Activated CD8-positive, alpha-beta memory T cell treated with anti-CD3 and anti-CD28 coated beads for 36 hours (primary cell): ENCODE results near the gene FAM110A. TPM values are rescaled to one million over a fixed set of nuclear protein-coding genes. Genes with fewer than 3 reads are reported as not detected.
"Not testable (repeated sequence)": the region's sequence is repeated elsewhere in the genome, so short reads cannot be mapped to it uniquely, and the experiment has no call there.

Experiments
- CTCF ChIA-PET: fragments of 350-600 bp; sonication (Branson Sonifier 250); formaldehyde crosslinking; loops from one replicate; lab custom pipeline; 2021; ENCODE audit warnings: antibody characterized with exemption; lab: Charles Lee
- POLR2A ChIA-PET: fragments of 350-600 bp; sonication (Branson Sonifier 250); formaldehyde crosslinking; loops from one replicate; lab custom pipeline; 2021; ENCODE audit warnings: antibody characterized with exemption; lab: Charles Lee
- total RNA-seq, 2 experiments: library from RNA; stranded (reverse); gene quantifications; one replicate each; pipeline ENCODE4 v1.2.3, GENCODE V29; 2021

Gene FAM110A
- 10 to 100 TPM; 13.2 to 14.1 TPM for total RNA-seq

- ChIA-PET POLR2A (interaction anchor here (0.7 to 2.1 kb wide), 4 partner anchors 11 to 291 kb away, joined by 3 to 9 read pairs (median 4); no protein-coding TSS in a partner anchor), CTCF (interaction anchor here (0.7 to 2.4 kb wide), 6 partner anchors 8 to 124 kb away, joined by 3 to 15 read pairs (median 6); no protein-coding TSS in a partner anchor)
Measured at GRCh38 chr20:833450-834150, at the start of gene FAM110A. FAM110A (plus strand) TSS chr20:833715; CDS start chr20:844805, 11,090 bp downstream.

DNA sequence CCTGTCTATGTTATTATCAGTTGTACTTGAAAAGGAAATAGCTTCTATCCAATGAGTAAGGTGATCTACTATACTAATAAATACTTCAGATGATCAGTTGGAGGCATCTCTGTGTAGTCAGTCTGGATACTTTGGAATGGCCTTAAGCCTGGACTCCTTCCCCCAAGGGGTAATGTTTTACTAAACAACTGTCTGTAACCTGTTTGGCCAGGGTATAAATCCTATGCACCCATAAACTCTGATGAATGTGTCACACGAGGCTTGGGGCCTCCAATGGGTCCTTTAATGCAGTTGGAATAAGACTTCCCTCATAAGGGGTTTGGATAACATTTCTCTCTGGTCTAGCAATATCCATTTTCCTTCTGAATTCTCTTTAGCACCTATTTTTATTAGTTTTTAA is 45.7 kb upstream of the FAM110A start:
- ChIA-PET POLR2A (no interaction called here), CTCF (no interaction called here)

DNA sequence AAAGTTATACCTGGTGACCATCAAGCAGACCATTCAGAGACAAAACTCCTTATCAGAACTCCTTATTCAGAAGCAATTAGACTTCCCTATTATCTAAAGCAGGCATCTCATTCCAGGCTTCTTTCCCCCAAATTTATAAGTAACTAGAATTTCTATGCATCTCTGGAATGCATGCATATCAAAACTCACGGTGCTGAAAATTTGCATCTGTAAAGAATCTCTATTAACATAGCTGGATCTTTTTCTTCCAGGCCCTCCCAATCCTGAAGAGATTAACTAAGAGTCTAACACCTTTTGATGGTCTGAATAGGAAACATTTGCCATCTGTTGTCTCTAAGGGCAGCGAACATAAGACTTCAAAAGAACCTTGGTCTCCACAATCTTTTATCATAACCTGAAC is 42.5 kb upstream of the FAM110A start:
- ChIA-PET POLR2A (no interaction called here), CTCF (no interaction called here)

DNA sequence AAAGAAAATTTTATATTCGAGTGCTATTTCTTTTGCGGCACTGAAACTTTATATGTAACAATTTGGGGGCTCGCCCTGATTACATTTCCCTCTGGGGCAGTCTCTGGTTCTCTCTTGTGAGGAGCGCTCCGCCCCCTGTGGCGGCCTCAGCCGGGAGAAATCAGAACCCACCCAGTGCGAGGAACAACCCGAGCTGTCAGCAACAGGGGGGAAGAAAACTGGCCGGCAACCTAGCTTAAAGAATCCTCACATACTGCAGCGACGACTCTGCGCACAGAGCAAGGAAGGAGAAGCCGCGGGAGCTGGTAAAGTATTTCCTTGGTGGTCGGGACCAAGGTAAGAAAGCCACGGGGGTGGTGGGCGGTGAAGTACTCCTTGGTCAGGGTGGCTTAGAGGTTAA is 41.3 kb upstream of the FAM110A start:
- ChIA-PET POLR2A (no interaction called here), CTCF (no interaction called here)

DNA sequence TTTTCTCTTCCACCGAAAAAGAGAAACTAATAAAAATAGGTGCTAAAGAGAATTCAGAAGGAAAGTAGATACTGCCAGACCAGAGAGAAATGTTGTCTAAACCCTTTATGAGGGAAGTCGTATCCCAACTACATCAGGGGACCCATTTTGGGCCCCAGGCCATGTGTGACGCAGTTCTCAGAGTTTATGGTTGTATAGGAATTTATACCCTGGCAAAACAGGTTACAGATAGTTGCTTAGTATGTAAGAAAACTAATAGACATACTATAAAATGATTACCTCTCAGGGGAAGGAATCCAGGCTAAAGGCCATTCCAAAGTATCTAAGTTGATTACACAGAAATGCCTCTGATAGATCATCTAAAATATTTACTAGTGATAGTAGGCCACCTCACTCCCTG is 36.6 kb upstream of the FAM110A start:
- ChIA-PET POLR2A (no interaction called here), CTCF (no interaction called here)

DNA sequence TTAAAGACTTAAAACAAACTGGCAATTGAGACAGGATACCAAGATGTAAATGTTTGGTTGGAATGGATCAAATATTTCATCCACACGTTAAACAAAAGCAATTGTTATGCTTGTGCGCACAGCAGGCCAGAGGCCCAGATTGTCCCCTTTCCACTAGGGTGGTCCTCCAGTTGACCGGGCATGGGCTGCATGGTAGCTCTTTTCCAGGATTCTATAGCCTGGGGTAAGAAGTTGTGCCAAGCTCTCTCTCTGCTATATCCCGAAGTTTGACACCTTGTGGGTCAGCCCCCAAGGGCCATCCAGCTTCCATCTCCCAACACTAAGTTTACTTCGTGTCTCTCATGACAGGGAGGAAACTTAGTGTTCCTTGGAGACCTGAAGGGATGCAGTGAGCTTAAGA is 34.8 kb upstream of the FAM110A start:
- CTCF ChIA-PET: not testable (repeated sequence)

GRCh38 chr20:800026-800425 is 33.5 kb upstream of the FAM110A start:
- CTCF ChIA-PET: interaction anchor here (0.7 kb wide), 1 partner anchor 155 kb away, joined by 3 read pairs; no protein-coding TSS in a partner anchor
- POLR2A ChIA-PET: not testable (repeated sequence)

More for the DNA sequence above, 34.8 kb upstream of the FAM110A start:
- POLR2A ChIA-PET: not testable (repeated sequence)

- POLR2A ChIA-PET: no interaction called here
- CTCF ChIA-PET: no interaction called here
Measured at GRCh38 chr20:801678-802077, 31.8 kb upstream of the FAM110A start.

DNA sequence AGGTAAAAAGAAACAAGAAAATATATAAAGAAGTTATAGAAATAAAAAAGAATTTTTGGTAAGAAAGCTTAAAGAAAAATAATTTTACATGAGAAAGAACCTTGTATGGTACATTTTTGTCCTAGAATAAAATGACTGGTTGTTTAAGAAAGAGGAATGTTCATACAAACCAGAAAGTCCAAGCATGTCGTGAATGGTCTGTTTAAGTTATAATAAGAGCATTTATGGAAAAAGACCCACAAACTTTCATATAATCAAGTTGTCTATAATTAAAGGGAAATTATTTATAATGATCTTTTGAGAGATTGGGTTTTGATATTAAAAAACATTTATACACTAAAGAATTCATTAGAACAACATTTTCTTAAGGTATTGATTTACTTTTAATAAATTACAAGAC is 27.8 kb upstream of the FAM110A start:
- ChIA-PET POLR2A (no interaction called here), CTCF (interaction anchor here (0.9 kb wide), 1 partner anchor 13 kb away, joined by 3 read pairs; no protein-coding TSS in a partner anchor)

GRCh38 chr20:811776-812434 is 21.6 kb upstream of the FAM110A start:
- POLR2A ChIA-PET, CTCF ChIA-PET: not testable (repeated sequence)

- POLR2A ChIA-PET, CTCF ChIA-PET: not testable (repeated sequence)
Measured at GRCh38 chr20:812435-812814, 21.1 kb upstream of the FAM110A start.

GRCh38 chr20:813390-813789 is 20.1 kb upstream of the FAM110A start:
- ChIA-PET POLR2A (no interaction called here), CTCF (no interaction called here)

- ChIA-PET POLR2A (no interaction called here), CTCF (interaction anchor here (0.8 to 8.5 kb wide), 7 partner anchors 16 to 398 kb away, joined by 3 to 107 read pairs (median 4); partner anchors contain the start of gene FAM110A)
Measured at GRCh38 chr20:815226-815625, 18.3 kb upstream of the FAM110A start.

- CTCF ChIA-PET: interaction anchor here (0.8 to 8.5 kb wide), 6 partner anchors 15 to 151 kb away, joined by 3 to 107 read pairs (median 6); partner anchors contain the start of gene FAM110A
- POLR2A ChIA-PET: no interaction called here
Measured at GRCh38 chr20:815914-816606, 17.5 kb upstream of the FAM110A start.

DNA sequence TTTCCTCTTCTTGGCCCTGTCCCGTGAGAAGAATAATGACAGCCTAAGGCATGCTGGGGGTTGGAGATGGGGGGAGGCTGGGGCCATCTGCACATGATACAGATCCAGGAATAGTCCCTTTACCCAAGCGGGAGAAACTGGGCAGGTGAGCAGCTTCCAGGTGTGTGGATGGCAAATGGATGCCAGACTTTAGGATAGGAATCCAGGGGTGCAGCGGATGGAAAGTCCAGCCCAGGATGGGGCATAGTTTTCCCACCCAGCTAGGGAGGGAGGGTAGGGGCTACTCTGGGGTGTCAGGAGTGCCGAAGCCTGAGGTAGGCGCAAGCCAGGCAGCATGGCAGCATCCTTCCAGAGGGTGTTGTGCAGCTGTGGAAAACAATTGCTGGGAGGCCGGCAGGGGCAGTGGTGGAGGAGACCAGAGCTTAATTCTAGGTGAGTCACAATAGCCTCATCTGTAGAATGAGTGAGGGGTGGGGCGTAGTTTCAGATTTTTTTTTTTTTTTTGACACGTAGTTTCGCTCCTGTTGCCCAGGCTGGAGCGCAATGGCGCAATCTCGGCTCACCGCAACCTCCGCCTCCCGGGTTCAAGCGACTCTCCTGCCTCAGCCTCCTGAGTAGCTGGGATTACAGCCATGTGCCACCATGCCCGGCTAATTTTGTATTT is 15.4 kb upstream of the FAM110A start:
- CTCF ChIA-PET: interaction anchor here (0.6 to 8.5 kb wide), 16 partner anchors 12 to 1216 kb away, joined by 3 to 107 read pairs (median 4); partner anchors contain the start of gene FAM110A
- POLR2A ChIA-PET: no interaction called here

- ChIA-PET POLR2A (no interaction called here), CTCF (interaction anchor here (2.4 to 8.5 kb wide), 2 partner anchors 136 to 140 kb away, joined by 10 to 107 read pairs; no protein-coding TSS in a partner anchor)
Measured at GRCh38 chr20:819680-820322, 13.7 kb upstream of the FAM110A start.

DNA sequence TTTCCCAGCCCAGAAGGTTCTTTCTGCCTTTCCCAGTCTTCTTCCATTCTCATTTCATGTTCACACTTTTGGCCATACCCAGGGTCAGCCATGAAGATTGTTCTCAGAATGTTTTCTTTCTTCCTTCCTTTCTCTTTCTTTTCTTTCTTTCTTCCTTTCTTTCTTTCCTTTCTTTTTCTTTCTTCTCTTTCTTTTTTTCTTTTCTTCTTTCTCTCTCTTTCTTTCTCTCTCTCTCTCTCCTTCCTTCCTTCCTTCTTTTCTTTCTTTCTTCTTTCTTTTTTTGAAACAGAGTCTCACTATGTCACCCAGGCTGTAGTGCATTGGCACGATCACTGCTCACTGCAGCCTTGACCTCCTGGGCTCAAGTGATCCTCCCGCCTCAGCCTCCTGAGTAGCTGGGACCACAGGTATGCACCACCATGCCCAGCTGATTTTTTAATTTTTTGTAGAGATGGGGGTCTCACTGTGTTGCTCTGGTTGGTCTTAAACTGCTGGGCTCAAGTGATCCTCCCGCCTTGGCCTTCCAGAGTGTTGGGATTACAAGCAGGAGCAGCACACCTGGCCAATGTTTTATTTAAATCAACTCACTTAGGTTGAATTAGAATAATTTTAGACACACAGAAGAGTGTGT is 13.1 kb upstream of the FAM110A start:
- POLR2A ChIA-PET: no interaction called here
- CTCF ChIA-PET: interaction anchor here (8.5 kb wide), 1 partner anchor 135 kb away, joined by 107 read pairs; no protein-coding TSS in a partner anchor

GRCh38 chr20:821046-821730 is 12.3 kb upstream of the FAM110A start:
- POLR2A ChIA-PET: no interaction called here
- CTCF ChIA-PET: interaction anchor here (8.5 kb wide), 1 partner anchor 135 kb away, joined by 107 read pairs; no protein-coding TSS in a partner anchor
